ENCODE data around the gene VAMP5.
"Not testable (repeated sequence)": the region's sequence is repeated elsewhere in the genome, so short reads cannot be mapped to it uniquely, and the experiment has no call there.

Gene VAMP5

DNA sequence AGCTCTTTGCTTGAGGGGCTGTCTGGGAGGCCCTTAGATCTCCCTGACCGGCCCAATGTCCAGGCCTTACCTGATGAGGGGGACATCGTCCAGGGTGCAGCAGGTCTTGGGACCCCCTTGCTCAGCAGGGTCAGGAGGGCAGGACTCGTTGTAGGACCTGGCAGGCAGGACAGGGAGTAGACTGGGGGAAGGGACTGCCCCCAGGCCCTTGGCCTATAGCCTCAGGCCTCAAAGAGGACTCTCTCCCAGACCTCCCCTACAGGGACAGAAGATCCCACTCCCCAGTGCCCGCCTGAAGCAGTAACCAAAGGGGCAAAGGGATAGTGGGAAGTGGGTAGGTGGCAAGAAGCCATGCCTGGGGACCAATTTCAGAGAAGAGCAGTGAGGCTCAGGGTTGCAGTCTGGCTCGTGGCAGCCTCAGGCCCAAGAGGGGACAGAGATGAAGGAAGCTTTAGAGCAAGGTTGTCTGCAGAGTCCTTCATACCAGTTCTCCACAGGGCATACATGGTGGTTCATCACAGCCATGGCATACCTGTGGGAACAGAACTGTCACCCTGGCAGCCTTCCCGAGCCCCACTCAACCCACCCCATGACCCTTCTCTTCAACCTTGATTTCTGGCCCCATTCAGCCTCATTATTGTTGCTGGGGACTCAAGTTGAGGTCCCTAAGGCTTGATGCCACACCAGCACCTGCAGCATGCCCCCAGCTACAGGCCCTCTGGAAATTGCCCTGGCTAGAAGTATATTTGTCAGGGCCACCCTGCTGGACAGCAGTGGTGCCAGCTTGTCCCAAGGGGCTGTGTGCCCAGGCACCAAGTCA is 16.9 kb downstream of the VAMP5 start:
- DNase-seq (ENCODE audit: low read depth, low spot score) = no peak

- no peak for DNase-seq (ENCODE audit: low read depth, low spot score)
These were observed 17.7 kb downstream of the VAMP5 start for GRCh38 chr2:85601771-85602475.

DNA sequence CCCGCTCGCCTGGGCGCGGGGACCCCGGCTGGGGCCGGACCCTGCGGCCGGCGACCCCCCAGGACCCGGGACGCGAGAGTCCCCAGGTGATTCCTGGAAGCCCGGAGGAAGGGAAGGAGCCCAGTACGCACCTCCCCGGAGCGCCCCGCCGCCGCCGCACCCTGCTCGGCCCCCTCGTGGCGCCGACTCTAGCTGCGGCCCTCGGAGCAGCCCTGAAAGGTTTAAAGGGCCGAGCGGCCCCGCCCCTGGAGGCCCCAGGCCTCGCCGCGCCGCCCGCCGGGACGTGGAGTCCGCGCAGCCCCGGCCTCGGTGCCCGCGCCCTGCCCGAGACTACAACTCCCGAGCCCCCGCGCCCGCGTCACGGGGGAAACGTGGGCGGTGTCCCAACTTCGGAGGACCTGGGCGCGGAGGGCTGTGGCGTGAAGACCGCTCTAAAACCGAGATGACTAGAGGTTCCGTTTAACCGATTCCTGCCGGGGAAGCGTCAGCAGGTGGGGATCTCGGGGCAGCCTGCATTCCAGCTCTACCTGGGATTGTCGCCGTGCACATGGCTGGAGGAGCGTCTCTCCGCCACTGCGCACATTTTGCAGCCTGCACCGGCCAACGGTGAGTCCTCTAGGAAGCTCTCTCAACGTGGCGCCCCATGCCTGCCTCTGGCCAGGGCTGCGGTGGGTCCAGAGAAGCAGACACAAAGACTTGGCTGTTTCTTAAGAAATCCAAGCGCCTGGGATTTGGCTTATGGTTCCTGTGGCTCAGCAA is 18.4 kb downstream of the VAMP5 start, which contains the start of gene TMEM150A:
Gene TMEM150A (minus strand): TSS at position 223 of the 759 bp plus-strand sequence. CDS start 750 bp downstream, outside the sequence.
- DNase-seq (ENCODE audit: low read depth, low spot score) = peak; percentile 89

GRCh38 chr2:85604133-85604444 is 19.9 kb downstream of the VAMP5 start:
- DNase-seq (ENCODE audit: low read depth, low spot score) = not testable (repeated sequence)

DNA sequence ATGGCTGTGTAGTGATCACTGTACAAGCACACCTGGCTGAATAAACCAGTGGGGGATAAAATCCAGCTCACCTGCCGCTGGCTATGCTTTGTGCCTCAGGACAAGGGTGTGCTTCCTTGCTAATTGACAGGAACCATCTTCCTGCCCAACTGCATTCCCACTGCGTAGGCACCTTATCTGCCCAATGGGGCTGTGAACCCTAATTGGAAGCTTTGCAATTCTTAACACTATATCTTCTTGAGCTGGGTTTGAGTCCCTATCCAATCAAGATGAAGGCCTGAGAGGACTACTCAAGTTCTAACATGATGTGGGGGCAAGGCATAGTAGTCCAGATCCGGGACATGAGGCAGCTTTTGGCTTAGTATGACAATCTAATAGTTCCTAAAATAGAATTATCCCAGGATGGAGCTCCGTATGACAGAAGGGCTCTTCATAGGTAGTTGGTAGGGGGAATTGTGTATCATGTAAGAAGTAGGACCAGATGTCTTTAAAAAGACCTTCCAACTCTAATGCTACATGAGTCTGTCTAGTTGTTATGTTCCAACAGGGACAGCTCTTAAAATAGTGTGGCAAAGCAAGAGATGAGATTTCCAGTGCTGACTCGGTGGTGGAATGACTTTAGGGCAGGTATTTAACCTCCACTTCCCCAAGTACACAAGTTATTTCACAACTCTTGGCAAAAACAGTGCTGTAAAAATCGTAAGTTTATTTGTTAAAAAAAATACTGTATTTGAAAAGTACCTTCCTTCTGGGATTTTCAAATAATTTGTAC is 20.5 kb downstream of the VAMP5 start:
- DNase-seq (ENCODE audit: low read depth, low spot score) = no peak

- no peak for DNase-seq (ENCODE audit: low read depth, low spot score)
These were observed 21.3 kb downstream of the VAMP5 start for GRCh38 chr2:85605406-85606115.

DNA sequence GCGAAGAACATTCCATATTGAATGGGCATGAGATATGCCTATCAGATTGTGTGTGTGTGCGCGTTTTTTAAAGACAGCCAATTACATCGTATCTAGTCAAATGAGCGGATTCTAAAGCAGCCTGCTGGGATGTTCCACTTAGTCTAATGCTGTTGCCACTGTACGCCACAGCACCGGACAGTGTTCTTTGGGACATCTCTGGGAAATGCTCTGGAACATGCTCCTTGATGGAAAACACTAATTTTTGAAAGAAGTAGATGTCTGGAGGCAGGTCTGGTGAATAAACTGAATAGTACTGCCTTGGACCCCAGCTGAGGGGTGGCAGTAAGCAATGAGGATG is 21.9 kb downstream of the VAMP5 start:
- DNase-seq (ENCODE audit: low read depth, low spot score) = no peak

DNA sequence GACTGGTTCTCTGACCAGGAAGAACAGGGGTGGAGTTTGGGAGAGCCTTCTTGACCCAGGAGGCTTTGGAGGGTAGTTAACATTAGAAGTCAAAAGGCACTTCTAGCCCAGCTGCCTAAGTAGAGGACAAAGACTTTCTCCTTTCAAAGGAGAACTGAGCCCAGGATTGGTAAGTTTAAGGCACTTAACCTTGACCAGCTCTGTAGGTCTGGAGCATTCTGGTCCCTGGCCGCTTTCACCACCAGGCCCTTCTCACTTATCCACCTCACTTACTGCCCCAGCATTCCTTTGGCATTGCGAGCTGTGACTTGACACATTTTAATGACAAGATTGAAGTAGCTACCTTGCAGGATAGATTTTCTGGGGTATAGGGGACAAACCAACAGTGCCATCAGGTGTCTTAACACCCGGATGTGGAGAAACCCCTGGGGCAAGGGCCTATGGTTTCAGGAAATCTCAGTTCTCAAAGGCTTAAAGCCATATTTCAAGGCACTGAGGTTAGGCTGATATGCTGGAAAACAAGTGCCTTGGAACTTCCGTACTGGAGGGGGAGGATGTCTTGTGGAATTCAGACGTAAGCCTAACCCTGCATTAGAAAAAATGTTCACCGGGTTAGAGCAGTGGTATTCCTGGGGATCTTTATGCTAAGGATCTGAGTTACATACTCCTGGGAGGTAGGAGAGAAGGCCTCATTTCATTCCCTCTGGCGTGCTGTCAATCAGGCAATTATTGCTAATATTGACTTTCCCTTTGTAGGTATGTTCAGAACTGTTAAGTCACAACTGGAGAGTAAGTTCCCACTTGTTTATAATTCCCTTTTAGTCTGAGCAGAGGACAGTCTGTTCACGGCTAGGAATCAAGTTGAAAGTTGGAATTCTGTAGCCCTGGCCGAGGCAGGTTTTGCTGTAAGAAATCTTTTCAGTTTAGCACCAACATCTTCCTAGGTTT is 23.3 kb downstream of the VAMP5 start:
- no peak for DNase-seq (ENCODE audit: low read depth, low spot score)

GRCh38 chr2:85611217-85611704 is 27.0 kb downstream of the VAMP5 start:
- no peak for DNase-seq (ENCODE audit: low read depth, low spot score)

DNA sequence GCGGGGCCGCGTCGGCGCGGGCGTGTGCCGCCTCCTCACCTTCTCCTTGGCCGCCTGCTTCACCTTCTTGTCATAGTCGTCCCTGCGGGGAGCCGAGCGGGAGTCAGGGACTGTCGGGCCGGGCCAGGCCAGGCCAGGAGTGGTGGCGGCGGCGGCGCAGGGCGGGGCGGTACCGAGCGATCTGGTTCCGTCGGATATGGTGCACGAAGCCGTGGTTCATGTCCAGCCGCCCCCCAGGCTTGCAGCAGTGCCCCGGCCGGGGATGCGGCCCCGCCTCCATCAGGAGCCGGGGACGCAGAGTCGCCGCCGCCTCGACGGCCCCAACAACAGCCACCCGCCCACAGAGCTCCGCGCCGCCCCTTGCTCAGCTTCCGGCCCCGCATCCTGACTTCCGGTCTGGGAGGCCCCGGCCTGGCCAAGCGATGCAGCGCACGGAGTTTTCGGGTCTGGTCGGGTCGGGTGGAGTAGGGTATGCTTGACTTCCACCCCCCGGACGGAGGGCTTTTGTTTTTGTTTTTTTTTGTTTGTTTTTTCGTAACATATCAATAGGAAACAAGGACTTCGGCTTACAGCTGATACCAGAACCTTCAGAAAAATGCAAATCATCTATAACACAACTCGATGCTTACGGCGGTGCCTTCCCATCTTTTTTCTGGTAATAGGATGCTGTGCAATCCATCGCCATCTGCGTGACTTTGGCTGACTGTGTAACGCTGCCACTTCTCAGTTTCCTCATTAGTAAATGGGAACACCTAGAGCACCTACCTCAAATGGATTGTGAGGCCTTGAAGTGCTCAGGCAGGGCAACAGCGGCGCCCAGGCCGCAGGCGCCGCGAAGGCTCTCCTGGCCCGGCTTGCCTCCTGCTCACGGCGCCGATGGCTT is 27.7 kb downstream of the VAMP5 start, which contains the start of gene C2orf68:
Gene C2orf68 (minus strand): TSS at position 362 of the 883 bp plus-strand sequence. CDS start 82 bp downstream, at position 280.
- peak; percentile 94 for DNase-seq (ENCODE audit: low read depth, low spot score)

DNA sequence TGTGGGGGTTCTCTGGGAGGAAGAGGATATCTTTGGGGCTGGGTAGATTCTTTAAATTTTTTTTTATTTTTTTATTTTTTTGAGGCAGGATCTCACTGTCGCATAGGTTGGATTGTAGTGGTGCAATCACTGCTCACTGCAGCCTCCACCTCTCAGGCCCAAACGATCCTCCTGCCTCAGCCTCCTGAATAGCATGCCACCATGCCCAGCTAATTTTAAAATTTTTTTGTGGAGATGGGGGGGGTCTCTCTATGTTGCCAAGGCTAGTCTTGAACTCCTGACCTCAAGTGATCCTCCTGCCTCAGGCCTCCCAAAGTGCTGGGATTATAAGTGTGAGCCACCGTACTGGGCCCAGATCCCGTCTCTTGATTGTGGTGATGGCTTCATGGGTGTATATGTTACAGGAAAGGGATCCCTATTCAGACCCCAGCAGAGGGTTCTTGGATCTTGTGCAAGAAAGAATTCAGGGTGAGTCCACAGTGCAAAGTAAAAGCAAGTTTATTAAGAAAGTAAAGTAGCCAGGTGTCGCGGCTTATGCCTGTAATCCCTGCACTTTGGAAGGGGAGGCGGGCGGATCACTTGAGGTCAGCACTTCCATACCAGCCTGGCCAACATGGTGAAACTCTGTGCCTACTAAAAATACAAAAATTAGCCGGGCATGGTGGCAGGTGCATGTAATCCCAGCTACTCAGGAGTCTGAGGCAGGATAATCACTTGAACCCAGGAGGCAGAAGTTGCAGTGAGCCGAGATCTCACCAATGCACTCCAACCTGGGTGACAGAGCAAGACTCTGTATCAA is 29.7 kb downstream of the VAMP5 start:
- DNase-seq (ENCODE audit: low read depth, low spot score) = no peak

GRCh38 chr2:85614757-85615156 is 30.5 kb downstream of the VAMP5 start:
- not testable (repeated sequence) for DNase-seq (ENCODE audit: low read depth, low spot score)

- no peak for DNase-seq (ENCODE audit: low read depth, low spot score)
These were observed 31.1 kb downstream of the VAMP5 start for GRCh38 chr2:85615413-85615728.

- DNase-seq (ENCODE audit: low read depth, low spot score) = not testable (repeated sequence)
These were observed 33.5 kb downstream of the VAMP5 start for GRCh38 chr2:85617723-85618122.

- no peak for DNase-seq (ENCODE audit: low read depth, low spot score)
These were observed 35.4 kb downstream of the VAMP5 start for GRCh38 chr2:85619617-85620016.

GRCh38 chr2:85621338-85621737 is 37.1 kb downstream of the VAMP5 start:
- DNase-seq (ENCODE audit: low read depth, low spot score) = no peak

GRCh38 chr2:85623991-85624390 is 39.8 kb downstream of the VAMP5 start:
- DNase-seq (ENCODE audit: low read depth, low spot score) = no peak

DNA sequence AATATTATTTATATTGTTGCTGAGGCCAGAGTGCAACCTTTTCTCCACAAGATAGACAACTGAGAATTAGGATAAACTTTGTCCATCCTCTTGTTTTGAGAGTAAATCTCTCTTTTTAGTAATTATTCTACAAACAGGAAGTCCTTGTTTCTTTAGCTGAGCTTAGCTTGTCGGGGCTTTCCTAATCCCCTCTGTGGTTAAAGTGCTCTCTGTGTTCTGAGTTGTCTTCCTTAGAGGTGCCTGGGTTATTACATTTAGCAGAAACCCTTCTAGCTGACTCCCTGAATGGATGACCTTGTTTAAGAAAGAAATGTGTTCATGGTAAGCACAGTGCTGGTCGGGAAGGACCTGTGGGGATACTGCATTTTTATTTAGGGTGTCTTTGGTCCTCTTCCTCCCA is 44.4 kb downstream of the VAMP5 start:
- DNase-seq (ENCODE audit: low read depth, low spot score) = no peak
